GM21717 (cell line): ENCODE measurements around the gene PRDM2.

Experiments
- ATAC-seq: cut with Tn5 transposase; IDR thresholded peaks from one replicate; pipeline ENCODE4 v1.9.1; 2021; ENCODE audit warnings: mild to moderate bottlenecking, moderate library complexity; ENCODE audit not compliant: unreplicated experiment

PRDM2 gene

GRCh38 chr1:13731897-13732296 is 31.9 kb downstream of the PRDM2 start:
- no peak for ATAC-seq

- no peak for ATAC-seq
These were observed 33.1 kb downstream of the PRDM2 start for GRCh38 chr1:13732971-13733667.

- ATAC-seq = no peak
These were observed 33.7 kb downstream of the PRDM2 start for GRCh38 chr1:13733711-13734110.

- no peak for ATAC-seq
These were observed 35.4 kb downstream of the PRDM2 start for GRCh38 chr1:13735168-13735930.

GRCh38 chr1:13737398-13737797 is 37.4 kb downstream of the PRDM2 start:
- ATAC-seq = no peak

- no peak for ATAC-seq
These were observed 46.4 kb downstream of the PRDM2 start for GRCh38 chr1:13746342-13746741.

GRCh38 chr1:13748610-13749505 is 48.9 kb downstream of the PRDM2 start:
- peak; percentile 68 for ATAC-seq

- ATAC-seq = peak; percentile 25
These were observed 49.8 kb downstream of the PRDM2 start for GRCh38 chr1:13749543-13750341.

- ATAC-seq = no peak
These were observed 51.5 kb downstream of the PRDM2 start for GRCh38 chr1:13751458-13751871.

- no peak for ATAC-seq
These were observed 52.0 kb downstream of the PRDM2 start for GRCh38 chr1:13751985-13752384.

- no peak for ATAC-seq
These were observed 52.9 kb downstream of the PRDM2 start for GRCh38 chr1:13752852-13753251.

GRCh38 chr1:13753636-13754402 is 53.8 kb downstream of the PRDM2 start:
- peak; percentile 50 for ATAC-seq

GRCh38 chr1:13754510-13755103 is 54.6 kb downstream of the PRDM2 start:
- no peak for ATAC-seq

GRCh38 chr1:13756557-13757315 is 56.7 kb downstream of the PRDM2 start:
- no peak for ATAC-seq

- ATAC-seq = no peak
These were observed 57.7 kb downstream of the PRDM2 start for GRCh38 chr1:13757693-13758092.

GRCh38 chr1:13759072-13759471 is 59.1 kb downstream of the PRDM2 start:
- no peak for ATAC-seq

- ATAC-seq = no peak
These were observed 60.4 kb downstream of the PRDM2 start for GRCh38 chr1:13760340-13760739.

GRCh38 chr1:13760921-13761320 is 60.9 kb downstream of the PRDM2 start:
- no peak for ATAC-seq

- ATAC-seq = no peak
These were observed 61.9 kb downstream of the PRDM2 start for GRCh38 chr1:13761883-13762282.
